HG02642 (cell line): ENCODE data around the gene HADHA.
"Not testable (repeated sequence)": the region's sequence is repeated elsewhere in the genome, so short reads cannot be mapped to it uniquely, and the experiment has no call there.

Experiments
- ATAC-seq: cut with Tn5 transposase; IDR thresholded peaks from one replicate; pipeline ENCODE4 v1.9.1; 2021; ENCODE audit warnings: mild to moderate bottlenecking; ENCODE audit not compliant: unreplicated experiment, poor library complexity

Gene HADHA

GRCh38 chr2:26177122-26177521 lies 67.3 kb downstream of the HADHA start:
- ATAC-seq: no peak

- no peak for ATAC-seq
These were observed 68.2 kb downstream of the HADHA start for GRCh38 chr2:26176279-26176615.

DNA sequence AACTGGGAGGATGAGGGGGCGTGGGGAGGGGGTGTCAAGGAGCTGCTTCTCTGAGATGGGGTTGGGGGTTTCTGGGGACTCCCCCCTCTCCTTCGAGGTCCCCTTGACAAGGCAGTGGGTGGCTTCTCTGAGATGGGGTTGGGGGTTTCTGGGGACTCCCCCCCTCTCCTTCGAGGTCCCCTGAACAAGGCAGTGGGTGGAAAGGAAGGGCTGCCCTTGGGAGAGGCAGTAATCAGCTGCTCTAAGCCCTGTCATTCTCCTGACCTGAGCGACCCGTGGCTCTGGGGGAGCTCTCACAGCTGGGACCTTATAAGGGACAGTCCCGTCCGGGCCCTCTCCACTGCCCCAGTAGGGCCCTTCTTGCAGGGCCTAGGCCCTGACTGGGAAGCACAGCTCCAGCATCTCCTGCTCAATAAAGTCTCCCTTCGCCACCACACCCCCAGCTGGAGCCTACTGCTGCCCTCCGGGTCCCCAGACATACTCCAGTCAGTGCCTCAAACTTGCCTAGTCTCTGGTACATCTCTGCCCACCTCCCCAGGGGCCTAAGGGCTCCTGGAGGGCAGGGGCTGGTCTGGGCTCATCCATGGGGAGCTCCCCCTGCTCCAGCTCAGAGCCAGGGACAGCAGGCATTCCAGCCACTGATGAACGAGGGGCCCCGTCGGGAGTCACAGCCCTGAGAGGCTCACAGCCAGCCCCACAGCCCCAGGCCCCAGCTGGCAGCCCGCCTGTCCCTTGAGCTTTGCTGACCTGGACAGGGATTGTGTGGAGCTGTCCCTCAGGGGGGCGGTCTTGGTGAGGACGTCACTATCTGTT lies 68.8 kb downstream of the HADHA start:
- no peak for ATAC-seq

DNA sequence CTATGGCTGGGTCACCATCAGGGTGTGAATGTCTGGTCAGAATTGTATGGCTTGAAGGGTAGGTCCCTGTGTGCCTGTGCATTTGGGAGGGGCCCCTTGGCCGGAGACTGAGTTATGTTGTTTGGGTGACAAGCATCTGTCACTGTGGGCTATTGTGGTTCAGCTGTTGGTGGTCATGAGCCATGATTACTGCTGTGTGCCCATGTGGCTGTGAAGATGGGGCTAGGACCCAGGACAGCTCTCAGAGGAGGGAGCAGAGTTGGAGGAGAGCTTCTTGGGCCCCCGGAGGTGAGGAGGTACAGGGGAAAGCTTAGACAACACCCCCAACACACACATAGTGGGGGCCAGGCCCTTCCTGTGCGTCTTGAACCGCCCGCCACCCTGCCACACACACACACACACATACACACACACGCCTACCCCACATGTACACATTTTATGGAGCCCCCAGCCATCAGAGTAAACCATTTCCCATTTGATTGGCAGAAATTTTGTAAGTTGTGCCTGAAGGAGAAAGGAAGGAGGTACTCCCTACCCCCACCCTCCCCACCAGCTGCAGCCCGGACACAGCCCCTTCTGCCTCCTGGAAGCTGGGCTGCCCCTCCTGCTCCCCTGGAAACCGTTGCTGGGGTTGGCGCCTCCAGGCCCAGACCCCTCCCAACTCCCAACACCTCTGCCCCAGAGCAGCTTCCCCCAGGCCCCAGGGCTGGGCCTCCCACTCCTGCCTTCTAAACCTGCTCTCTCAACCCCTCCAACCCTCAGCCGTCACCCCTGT lies 69.6 kb downstream of the HADHA start:
- ATAC-seq: no peak

DNA sequence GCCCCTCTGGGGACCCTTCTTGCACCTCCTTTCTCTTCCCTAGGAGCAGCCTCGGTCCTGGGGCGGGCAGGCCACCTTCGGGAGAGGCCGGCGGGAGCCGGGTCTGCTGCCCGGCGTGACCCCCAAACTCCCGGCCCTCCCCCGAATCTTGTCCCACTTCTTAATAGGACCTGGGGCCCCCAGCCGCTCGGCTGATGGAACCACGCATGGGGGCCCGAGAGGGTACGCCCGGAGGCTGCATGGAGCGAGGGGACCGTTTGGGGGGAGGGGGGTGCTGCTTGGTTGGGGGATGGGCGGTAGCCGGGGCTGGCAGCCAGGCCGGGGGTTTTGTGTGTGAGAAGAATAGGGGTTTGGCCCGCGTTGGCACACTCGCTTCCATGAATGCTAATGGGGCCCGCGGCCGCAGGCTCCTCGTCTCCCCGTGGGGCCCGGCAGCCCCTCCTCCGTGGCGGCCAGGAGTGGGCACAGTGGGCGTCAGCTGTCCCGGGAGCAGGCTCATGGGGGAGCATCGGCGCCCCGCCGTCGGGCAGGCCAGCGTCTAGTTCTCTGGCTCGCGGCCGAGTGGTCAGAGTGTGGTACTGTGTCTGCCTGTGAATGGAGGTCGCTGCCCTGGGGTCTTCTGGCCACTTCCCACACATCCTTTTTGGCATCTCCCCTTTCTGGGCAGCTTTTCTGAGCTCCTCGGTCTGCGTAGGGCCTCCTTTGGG lies 70.5 kb downstream of the HADHA start:
- no peak for ATAC-seq

DNA sequence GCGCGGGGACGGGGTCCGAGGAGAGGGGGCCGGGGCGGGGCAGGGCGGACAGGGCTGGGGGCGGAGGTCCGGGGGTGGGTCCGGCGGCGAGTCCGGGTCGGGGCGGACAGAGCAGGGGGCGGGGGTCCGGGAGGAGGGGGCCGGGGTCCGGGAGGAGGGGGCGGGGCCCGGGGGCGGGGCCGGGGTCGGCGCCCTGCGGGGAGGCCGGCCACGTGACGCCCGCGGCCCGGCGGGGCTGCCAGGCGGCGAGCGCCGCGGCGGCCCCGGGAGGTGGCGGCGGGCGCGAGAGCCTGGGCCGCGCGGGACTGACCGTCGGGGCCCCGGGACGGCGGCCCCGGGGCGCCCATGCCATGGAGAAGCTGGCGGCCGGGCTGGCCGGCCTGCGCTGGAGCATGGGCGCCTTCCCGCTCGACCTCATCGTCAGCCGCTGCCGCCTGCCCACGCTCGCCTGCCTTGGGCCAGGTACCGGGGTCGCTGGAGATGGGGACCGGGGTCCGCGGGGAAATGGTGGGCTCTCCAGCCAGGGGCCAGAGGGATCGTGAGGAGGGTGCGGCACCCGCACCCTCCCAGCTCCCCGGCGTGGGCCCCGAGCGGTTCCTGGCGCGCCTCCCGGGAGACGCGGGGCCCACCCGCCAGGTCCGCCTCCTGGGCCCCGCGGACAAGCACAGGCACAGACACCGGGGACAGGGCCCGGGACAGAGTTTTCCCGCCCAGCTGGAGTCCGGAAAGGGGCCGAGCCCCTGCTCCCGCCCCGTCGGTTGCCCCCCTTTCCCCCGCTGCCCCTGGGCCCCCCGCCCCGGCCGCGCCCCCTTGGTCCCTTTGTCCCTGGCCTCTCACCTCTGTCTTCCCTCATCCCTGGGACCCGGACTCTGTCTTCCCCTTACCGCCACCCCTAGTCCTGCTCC lies 71.3 kb downstream of the HADHA start, which contains the start of gene GAREM2:
Gene GAREM2, plus strand, starts transcription at position 218 of the 905 bp plus-strand sequence. Its CDS starts 133 bp downstream, at position 351.
- ATAC-seq: no peak

- ATAC-seq: no peak
These were observed 72.1 kb downstream of the HADHA start for GRCh38 chr2:26172189-26172870.

DNA sequence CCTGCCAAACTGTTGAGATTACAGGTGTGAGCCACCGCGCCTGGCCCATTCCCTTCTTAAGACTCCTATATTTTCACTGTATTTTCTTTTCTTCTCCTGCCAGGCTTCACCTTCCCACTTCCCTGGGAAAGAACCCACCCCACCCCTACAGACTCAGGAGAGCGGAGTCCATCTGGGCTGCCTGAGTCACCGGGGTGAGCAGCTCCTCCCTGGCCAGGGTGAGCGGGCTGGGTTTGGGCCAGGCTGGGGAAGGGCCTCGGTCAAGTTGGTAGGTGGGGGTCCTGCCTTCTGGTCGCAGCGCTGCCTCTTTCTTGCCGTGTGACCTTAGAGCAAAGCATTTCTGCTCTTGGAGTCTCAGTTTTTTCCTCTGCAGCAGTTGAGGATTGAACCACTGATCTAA lies 73.6 kb downstream of the HADHA start:
- ATAC-seq: no peak

DNA sequence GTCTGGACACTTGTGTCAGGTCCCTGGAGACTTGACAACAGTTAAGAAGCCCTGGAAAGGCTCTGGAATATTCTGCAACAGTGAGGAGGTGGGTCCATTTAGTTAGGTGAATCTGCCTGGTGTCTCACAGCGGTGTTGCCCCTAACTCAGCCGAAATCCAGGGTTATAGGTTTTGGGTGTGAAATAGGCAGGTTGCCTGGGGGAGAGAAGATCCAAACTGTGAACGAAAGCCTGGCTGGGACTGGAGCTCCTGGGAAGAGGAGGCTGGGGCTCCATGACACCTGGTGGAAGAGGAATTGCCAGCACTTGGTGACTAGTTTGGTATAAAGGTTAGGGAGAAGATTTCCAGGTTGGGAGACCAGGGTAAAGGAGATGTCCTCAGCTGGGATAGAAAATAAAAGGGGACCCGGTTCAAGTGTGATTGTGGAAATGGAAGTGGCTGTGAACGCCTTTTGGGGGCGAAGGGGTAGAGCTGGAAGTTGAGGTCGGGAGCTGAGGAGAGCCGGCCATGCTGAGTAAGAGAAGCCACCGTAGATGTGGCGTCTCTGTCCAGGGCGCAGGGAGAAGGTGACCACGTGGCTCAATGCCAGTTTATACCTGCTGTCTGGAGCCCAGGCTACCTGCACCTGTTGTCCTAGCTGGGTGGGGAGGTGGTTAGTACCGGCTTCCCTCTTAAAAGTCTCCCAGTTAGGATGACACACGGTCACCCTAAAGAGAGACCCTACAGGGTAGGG lies 74.6 kb downstream of the HADHA start:
- ATAC-seq: no peak

DNA sequence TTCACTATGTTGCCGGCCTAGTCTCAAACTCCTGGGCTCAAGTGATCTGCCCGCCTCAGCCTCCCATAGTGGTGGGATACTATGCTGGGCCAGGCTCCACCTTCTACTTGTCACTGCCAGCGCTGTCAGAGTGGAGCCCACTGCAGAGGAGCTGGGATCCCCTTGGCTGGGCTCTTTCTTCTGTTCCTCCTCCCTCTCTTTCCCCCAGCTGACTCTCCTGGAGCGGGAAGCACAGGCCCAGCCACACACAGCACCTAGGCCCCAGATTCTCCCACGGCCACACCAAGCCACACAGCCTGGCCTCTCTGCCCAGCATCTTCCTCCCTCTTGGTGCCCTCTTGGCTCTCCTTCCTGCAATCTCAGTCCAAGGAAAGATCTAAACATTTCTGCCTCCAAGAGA lies 75.2 kb downstream of the HADHA start:
- ATAC-seq: no peak

DNA sequence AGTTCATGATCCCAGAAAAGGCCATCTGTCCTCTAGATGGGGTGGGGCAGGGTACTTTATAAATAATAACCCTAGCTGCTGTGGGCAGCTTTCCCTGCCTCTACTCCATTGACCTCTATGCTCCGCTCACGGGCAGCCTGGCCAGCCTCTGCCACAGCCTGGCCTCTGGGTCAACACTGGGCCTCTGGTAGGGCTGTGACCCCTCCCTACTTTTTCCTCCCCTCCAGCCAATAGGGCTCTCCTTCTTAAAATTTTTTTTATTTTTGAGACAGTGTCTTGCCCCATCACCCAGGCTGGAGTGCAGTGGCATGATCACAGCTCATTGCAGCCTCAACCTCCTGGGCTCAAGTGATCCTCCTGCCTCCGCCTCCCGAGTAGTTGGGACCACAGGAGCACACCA lies 75.6 kb downstream of the HADHA start:
- no peak for ATAC-seq

DNA sequence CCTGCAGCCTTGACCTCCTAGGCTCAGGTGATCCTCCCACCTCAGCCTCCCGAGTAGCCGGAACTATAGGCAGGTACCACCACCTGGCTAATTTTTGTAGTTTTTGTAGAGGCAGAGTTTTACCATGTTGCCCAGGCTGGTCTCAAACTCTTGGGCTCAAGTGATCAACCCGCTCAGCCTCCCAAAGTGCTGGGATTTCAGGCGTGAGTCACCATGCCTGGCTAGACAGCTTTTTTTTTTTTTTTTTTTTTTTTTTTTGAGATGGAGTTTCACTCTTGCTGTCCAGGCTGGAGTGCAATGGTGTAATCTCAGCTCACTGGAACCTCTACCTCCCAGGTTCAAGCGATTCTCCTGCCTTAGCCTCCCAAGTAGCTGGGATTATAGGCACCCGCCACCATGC lies 77.9 kb downstream of the HADHA start:
- ATAC-seq: not testable (repeated sequence)

- no peak for ATAC-seq
These were observed 79.0 kb downstream of the HADHA start for GRCh38 chr2:26165403-26165802.

- no peak for ATAC-seq
These were observed 79.7 kb downstream of the HADHA start for GRCh38 chr2:26164641-26165211.

DNA sequence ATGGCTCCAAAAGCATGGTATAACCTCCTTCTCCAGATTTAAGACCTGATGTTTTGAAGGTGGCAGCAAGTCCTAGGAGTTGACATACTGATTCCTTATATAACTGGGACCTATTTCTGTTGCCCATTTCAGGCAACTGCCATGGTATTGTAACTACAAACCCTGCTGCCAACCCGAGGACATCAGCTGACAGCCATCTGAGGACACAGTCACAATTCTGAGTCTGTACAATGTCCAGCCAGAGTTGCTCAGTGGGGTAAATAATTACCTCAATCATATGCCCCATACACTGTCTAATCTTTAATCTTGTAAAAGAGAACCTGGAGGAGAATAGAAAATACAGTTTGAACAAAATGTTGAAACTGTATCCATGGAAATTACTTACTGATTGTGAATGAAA lies 80.2 kb downstream of the HADHA start:
- ATAC-seq: no peak

DNA sequence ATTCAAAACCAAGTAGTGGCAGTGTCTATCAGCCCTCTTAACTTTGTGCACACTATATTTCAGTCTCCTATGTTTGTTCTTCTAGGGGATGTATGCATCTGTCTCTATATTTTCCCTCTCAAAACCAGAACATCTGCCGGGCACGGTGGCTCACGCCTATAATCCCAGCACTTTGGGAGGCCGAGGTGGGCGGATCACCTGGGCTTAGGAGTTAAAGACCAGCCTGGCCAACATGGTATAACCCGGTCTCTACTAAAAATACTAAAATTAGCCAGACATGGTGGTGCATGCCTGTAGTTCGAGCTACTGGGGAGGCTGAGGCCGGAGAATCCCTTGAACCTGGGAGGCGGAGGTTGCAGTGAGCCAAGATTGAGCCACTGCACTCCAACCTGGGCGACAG lies 81.5 kb downstream of the HADHA start:
- ATAC-seq: no peak

DNA sequence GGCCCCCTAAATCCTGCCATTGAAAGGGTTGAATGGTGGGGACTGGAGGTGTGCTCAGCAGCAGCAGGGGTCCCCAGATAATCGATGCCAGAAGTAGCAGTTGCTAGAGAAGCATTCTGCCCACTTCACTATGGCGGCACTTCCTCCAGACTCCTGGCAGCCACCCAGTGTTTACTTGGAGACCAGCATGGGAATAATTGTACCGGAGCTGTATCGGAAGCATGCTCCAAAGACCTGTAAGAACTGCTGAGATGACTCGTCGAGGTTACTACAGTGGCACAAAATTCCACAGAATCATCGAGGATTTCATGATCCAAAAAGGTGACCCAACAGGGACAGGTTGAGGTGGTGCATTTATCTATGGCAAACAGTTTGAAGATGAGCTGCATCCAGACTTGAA lies 82.5 kb downstream of the HADHA start:
- no peak for ATAC-seq

- ATAC-seq: no peak
These were observed 86.9 kb downstream of the HADHA start for GRCh38 chr2:26157580-26157979.

GRCh38 chr2:26150243-26150642 lies 94.2 kb downstream of the HADHA start:
- no peak for ATAC-seq
